ENCODE measurements around the gene CXCL11. TPM values are rescaled to one million over a fixed set of nuclear protein-coding genes. Genes with fewer than 3 reads are reported as not detected.

The CXCL11 gene
- total and polyA plus RNA-seq, 10 donors: 0.96 to 5.4 (median 2.2) TPM

DNA sequence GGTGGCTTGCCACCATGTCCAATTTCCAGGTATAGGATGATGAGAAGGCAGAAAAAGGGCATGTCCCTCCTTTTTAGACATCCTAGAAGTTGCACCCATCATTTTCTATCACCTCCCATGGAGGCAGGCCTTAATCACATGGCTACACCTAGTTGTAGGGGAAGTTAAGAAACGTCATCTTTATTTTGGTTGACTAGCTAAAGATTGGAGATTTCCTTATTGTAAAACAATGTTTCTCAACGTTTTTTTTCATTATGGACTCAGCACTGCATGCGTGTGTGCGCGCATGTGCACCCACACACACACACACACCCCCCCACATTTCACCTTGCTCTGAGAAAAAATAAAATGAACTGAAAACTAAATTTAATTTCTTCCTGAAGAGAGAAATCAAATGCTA lies 26.6 kb downstream of the CXCL11 start:
- WGBS, 5 donors: 74 to 84% (median 78%) methylated on average over 5 of the region's 5 CpGs
- Histone ChIP-seq H3K4me1 (peaks cover 0 to 27% (median 10%) of the 10 kb centered on the region in 6 donors), H3K36me3 (no peaks in the 10 kb centered on the region), H3K4me3 (no peak overlapping the region), H3K27ac (no peak overlapping the region), H3K27me3 (replicated peaks in 1 of 7) (no peaks in the 10 kb centered on the region), H3K9me3 (no peaks in the 10 kb centered on the region)
- intact Hi-C loops (cut with DNase I; ENCODE audit: low total_unique reads): no loop called here
- DNase-seq: no peak
- TF ChIP-seq POLR2AphosphoS5 (IDR thresholded peaks at IDR 0.05) (no peak), POLR2A (IDR thresholded peaks at IDR 0.05) (no peak)
- TF ChIP-seq, protein P1, sequence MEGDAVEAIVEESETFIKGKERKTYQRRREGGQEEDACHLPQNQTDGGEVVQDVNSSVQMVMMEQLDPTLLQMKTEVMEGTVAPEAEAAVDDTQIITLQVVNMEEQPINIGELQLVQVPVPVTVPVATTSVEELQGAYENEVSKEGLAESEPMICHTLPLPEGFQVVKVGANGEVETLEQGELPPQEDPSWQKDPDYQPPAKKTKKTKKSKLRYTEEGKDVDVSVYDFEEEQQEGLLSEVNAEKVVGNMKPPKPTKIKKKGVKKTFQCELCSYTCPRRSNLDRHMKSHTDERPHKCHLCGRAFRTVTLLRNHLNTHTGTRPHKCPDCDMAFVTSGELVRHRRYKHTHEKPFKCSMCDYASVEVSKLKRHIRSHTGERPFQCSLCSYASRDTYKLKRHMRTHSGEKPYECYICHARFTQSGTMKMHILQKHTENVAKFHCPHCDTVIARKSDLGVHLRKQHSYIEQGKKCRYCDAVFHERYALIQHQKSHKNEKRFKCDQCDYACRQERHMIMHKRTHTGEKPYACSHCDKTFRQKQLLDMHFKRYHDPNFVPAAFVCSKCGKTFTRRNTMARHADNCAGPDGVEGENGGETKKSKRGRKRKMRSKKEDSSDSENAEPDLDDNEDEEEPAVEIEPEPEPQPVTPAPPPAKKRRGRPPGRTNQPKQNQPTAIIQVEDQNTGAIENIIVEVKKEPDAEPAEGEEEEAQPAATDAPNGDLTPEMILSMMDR (IDR thresholded peaks at IDR 0.05 in 8 of 11, conservative IDR thresholded peaks at IDR 0.05 in 3 of 11): no peak

DNA sequence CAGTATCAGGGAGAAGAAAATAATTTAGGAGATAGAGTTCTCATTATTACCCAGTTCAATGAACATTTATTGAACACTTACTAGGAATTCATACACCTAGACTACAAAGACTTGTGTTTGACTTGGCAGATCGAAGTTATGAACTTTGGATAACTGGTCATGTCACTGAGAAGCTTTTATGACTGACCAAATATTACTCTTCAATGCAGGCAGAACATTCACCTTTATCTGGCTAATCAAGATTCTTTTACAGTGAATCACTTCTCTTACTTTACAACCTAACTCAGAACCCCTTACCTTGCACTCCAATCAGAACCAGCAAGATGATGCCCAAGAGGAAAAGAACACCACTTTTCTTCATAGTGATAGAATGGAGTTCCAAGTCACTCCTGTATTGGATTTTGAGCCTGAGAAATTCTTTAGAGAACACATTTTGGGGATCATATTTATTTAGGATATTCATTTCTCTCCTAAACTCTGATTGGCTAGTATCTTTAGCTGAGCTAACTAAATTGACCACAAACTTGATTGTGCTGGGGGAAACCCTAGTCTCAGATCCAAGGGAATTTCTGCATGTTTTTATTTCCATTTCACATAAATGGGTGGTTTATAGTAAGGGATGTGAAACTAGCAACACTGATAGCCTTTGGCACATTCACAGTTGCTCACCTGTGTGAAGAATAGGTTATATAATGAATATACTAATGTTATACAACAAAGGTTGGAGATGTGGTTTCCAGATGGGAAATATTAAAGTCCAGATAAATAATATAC lies 28.6 kb downstream of the CXCL11 start, which contains the start of gene CXCL9:
CXCL9 (minus strand) TSS at position 421 of the 774 bp plus-strand sequence; CDS start at position 361, 60 bp downstream.
- no peak within 1 kb of the TSS for H3K4me3 ChIP-seq
- no peak for DNase-seq
- 70 to 77% (median 73%) methylated on average over 1 of the region's 1 CpG for WGBS, 5 donors
- peaks cover 0 to 13% (median 7%) of the 10 kb centered on the region in 6 donors for H3K4me1 ChIP-seq
- TF ChIP-seq, protein P1 (IDR thresholded peaks at IDR 0.05 in 8 of 11, conservative IDR thresholded peaks at IDR 0.05 in 3 of 11): no peak
- no peak for TF ChIP-seq POLR2AphosphoS5 (IDR thresholded peaks at IDR 0.05)
- no peak for TF ChIP-seq POLR2A (IDR thresholded peaks at IDR 0.05)
- H3K27ac ChIP-seq: no peak within 1 kb of the TSS
- H3K36me3 ChIP-seq: no peaks in the 10 kb centered on the region
- no peaks in the 10 kb centered on the region for H3K27me3 ChIP-seq (replicated peaks in 1 of 7)
- intact Hi-C loops (cut with DNase I; ENCODE audit: low total_unique reads): no loop called here
- H3K9me3 ChIP-seq: no peaks in the 10 kb centered on the region

DNA sequence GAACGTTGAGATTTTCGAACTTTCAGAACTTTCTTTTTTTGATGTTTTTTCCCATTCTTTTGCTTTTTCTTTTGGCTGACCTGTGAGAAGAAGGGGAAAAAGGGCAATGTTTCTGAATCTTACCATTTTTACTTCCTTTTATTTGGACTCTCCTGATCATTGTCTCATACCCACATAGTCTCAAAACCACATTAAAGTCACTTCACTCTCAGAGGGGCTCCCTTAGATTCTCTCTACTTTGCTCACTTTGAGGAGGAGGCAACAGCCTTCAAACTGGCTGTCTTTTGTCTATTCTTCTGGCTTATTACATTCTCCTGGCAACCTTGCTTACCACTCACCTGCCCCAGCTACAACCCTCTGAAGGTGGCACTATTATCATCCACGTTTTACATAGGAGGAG lies 32.2 kb downstream of the CXCL11 start:
- no peak for TF ChIP-seq POLR2A (IDR thresholded peaks at IDR 0.05)
- TF ChIP-seq, protein P1 (IDR thresholded peaks at IDR 0.05 in 8 of 11, conservative IDR thresholded peaks at IDR 0.05 in 3 of 11): no peak
- TF ChIP-seq POLR2AphosphoS5 (IDR thresholded peaks at IDR 0.05): no peak
- DNase-seq: no peak
- H3K27me3 ChIP-seq (replicated peaks in 1 of 7): no peaks in the 10 kb centered on the region
- no peaks in the 10 kb centered on the region for H3K9me3 ChIP-seq
- WGBS, 5 donors: 81 to 88% (median 83%) methylated on average over 3 of the region's 3 CpGs
- H3K4me3 ChIP-seq: no peak overlapping the region
- H3K36me3 ChIP-seq: no peaks in the 10 kb centered on the region
- intact Hi-C loops (cut with DNase I; ENCODE audit: low total_unique reads): no loop called here
- H3K27ac ChIP-seq: no peak overlapping the region
- H3K4me1 ChIP-seq: no peaks in the 10 kb centered on the region

DNA sequence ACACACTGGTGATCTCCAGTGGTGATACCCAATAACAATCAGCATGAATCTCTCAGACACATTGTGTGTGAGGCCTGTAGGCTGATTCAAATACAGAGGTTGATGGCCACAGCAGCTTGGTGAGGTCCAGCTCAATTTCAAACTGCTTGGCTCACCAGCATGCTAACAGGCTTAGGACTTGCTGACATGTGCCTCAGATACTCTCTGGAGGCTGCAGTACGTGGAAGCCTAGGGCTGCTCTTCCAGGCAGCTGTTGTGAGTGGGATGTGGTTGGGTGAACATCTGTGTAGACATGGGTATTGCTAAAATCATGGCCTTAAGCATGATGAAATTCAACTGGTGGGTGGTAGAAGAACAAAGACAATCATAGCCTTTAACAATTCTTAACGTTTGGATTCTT lies 32.8 kb downstream of the CXCL11 start:
- Histone ChIP-seq H3K27me3 (replicated peaks in 1 of 7) (no peaks in the 10 kb centered on the region), H3K36me3 (no peaks in the 10 kb centered on the region), H3K4me3 (no peak overlapping the region), H3K27ac (no peak overlapping the region), H3K9me3 (no peaks in the 10 kb centered on the region), H3K4me1 (no peaks in the 10 kb centered on the region)
- WGBS, 5 donors: 32 to 56% (median 49%) methylated on average over 2 of the region's 2 CpGs
- intact Hi-C loops (cut with DNase I; ENCODE audit: low total_unique reads): no loop called here
- TF ChIP-seq POLR2A (IDR thresholded peaks at IDR 0.05) (no peak), POLR2AphosphoS5 (IDR thresholded peaks at IDR 0.05) (no peak)
- TF ChIP-seq, protein P1 (IDR thresholded peaks at IDR 0.05 in 8 of 11, conservative IDR thresholded peaks at IDR 0.05 in 3 of 11): no peak
- DNase-seq: no peak

Measured in spleen (tissue), 11 donors.